ENCODE data around the gene GRIK4. TPM values are rescaled to one million over a fixed set of nuclear protein-coding genes. Genes with fewer than 3 reads are reported as not detected.
"Not testable (repeated sequence)": the region's sequence is repeated elsewhere in the genome, so short reads cannot be mapped to it uniquely, and the experiment has no call there.

GRIK4 gene
- total RNA-seq, 1 experiment from 2014 or later = not detected

DNA sequence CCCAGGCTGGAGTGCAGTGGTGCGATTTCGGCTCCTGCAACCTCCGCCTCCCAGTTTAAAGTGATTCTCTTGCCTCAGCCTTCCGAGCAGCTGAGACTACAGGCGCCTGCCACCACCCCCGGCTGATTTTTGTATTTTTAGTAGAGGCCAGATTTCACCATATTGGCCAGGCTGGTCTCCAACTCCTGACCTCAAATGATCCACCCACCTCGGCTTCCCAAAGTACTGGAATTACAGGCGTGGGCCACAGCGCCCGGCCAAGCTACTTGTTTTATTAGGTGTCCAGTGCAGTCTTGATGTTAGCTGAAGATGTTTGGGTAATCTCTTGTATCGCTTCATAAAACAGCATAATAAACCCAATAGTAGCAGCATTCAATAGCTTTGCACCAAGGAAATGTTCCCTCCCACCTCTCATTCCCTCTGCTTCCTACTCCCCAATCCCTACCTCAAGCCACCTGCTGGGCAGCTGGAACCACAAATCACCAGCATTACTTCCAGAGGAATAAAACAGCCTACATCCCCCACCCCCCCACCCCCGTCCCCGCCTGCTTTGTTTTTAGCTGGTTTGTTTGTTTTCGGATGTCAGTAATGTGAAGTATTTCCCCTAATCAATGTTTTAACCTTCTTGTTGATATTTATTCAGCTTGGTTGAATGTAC is 11.0 kb upstream of the GRIK4 start:
- Mint-ChIP-seq H3K27ac (ENCODE audit: low read depth, unreplicated experiment) (no peak overlapping the region), H3K4me3 (ENCODE audit: unreplicated experiment) (no peak overlapping the region), H3K9me3 (ENCODE audit: unreplicated experiment) (no peaks in the 10 kb centered on the region), H3K4me1 (ENCODE audit: insufficient read depth, unreplicated experiment) (no peaks in the 10 kb centered on the region), H3K36me3 (ENCODE audit: insufficient read depth, unreplicated experiment) (peaks cover 7% of the 10 kb centered on the region), H3K27me3 (ENCODE audit: insufficient read depth, unreplicated experiment) (peaks cover 18% of the 10 kb centered on the region)
- ChIA-PET CTCF (interaction anchor here (0.7 to 2.1 kb wide), 3 partner anchors 30 to 301 kb away, joined by 4 to 5 read pairs (median 4); no protein-coding TSS in a partner anchor), POLR2A (no interaction called here)
- DNase-seq (ENCODE audit: unreplicated experiment) = no peak
- intact Hi-C loops (cut with micrococcal nuclease) = loop anchor here (5.0 kb wide), 1 partner anchor 163 kb away; the partner anchor contains the start of gene ARHGEF12
- TF ChIP-seq, protein P1, sequence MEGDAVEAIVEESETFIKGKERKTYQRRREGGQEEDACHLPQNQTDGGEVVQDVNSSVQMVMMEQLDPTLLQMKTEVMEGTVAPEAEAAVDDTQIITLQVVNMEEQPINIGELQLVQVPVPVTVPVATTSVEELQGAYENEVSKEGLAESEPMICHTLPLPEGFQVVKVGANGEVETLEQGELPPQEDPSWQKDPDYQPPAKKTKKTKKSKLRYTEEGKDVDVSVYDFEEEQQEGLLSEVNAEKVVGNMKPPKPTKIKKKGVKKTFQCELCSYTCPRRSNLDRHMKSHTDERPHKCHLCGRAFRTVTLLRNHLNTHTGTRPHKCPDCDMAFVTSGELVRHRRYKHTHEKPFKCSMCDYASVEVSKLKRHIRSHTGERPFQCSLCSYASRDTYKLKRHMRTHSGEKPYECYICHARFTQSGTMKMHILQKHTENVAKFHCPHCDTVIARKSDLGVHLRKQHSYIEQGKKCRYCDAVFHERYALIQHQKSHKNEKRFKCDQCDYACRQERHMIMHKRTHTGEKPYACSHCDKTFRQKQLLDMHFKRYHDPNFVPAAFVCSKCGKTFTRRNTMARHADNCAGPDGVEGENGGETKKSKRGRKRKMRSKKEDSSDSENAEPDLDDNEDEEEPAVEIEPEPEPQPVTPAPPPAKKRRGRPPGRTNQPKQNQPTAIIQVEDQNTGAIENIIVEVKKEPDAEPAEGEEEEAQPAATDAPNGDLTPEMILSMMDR (IDR thresholded peaks at IDR 0.05; ENCODE audit: unreplicated experiment) = no peak
- BruUV-seq (replicated peaks) = no TSS peak

GRCh38 chr11:120501440-120501839 is 10.1 kb upstream of the GRIK4 start:
- Mint-ChIP-seq H3K4me1 (ENCODE audit: insufficient read depth, unreplicated experiment) (no peaks in the 10 kb centered on the region), H3K27me3 (ENCODE audit: insufficient read depth, unreplicated experiment) (peaks cover 27% of the 10 kb centered on the region), H3K9me3 (ENCODE audit: unreplicated experiment) (no peaks in the 10 kb centered on the region), H3K36me3 (ENCODE audit: insufficient read depth, unreplicated experiment) (peaks cover 7% of the 10 kb centered on the region), H3K27ac (ENCODE audit: low read depth, unreplicated experiment) (no peak overlapping the region), H3K4me3 (ENCODE audit: unreplicated experiment) (no peak overlapping the region)
- ChIA-PET POLR2A (interaction anchor here (0.5 to 0.9 kb wide), 2 partner anchors 14 to 172 kb away, joined by 3 read pairs; no protein-coding TSS in a partner anchor), CTCF (interaction anchor here (1.0 to 2.5 kb wide), 3 partner anchors 10 to 300 kb away, joined by 4 to 13 read pairs (median 9); partner anchors contain the start of gene GRIK4)
- TF ChIP-seq, protein P1 (IDR thresholded peaks at IDR 0.05; ENCODE audit: unreplicated experiment) = no peak
- BruUV-seq (replicated peaks) = no TSS peak
- DNase-seq (ENCODE audit: unreplicated experiment) = no peak
- intact Hi-C loops (cut with micrococcal nuclease) = loop anchor here (5.0 kb wide), 1 partner anchor 164 kb away; the partner anchor contains the start of gene ARHGEF12

GRCh38 chr11:120501976-120502755 is 9.4 kb upstream of the GRIK4 start:
- CTCF ChIA-PET = interaction anchor here (0.6 to 2.5 kb wide), 8 partner anchors 9 to 485 kb away, joined by 3 to 13 read pairs (median 4); partner anchors contain the start of gene GRIK4
- Mint-ChIP-seq H3K27ac (ENCODE audit: low read depth, unreplicated experiment) (no peak overlapping the region), H3K9me3 (ENCODE audit: unreplicated experiment) (no peaks in the 10 kb centered on the region), H3K4me1 (ENCODE audit: insufficient read depth, unreplicated experiment) (no peaks in the 10 kb centered on the region), H3K27me3 (ENCODE audit: insufficient read depth, unreplicated experiment) (peaks cover 34% of the 10 kb centered on the region), H3K4me3 (ENCODE audit: unreplicated experiment) (no peak overlapping the region), H3K36me3 (ENCODE audit: insufficient read depth, unreplicated experiment) (peaks cover 7% of the 10 kb centered on the region)
- TF ChIP-seq, protein P1 (IDR thresholded peaks at IDR 0.05; ENCODE audit: unreplicated experiment) = no peak
- BruUV-seq (replicated peaks) = no TSS peak
- intact Hi-C loops (cut with micrococcal nuclease) = loop anchor here (5.0 kb wide), 1 partner anchor 165 kb away; the partner anchor contains the start of gene ARHGEF12
- POLR2A ChIA-PET = interaction anchor here (0.5 to 1.5 kb wide), 4 partner anchors 15 to 183 kb away, joined by 3 read pairs; no protein-coding TSS in a partner anchor
- DNase-seq (ENCODE audit: unreplicated experiment) = no peak

GRCh38 chr11:120503529-120503928 is 8.0 kb upstream of the GRIK4 start:
- CTCF ChIA-PET = interaction anchor here (0.6 to 2.5 kb wide), 5 partner anchors 169 to 564 kb away, joined by 3 to 9 read pairs (median 3); no protein-coding TSS in a partner anchor
- H3K4me3 Mint-ChIP-seq (ENCODE audit: unreplicated experiment) = not testable (repeated sequence)
- H3K27me3 Mint-ChIP-seq (ENCODE audit: insufficient read depth, unreplicated experiment) = peaks cover 47% of the 10 kb centered on the region

More at GRCh38 chr11:120503529-120503928, 8.0 kb upstream of the GRIK4 start:
- not testable (repeated sequence) for H3K9me3 Mint-ChIP-seq (ENCODE audit: unreplicated experiment); H3K4me1 Mint-ChIP-seq (ENCODE audit: insufficient read depth, unreplicated experiment); BruUV-seq (replicated peaks); H3K27ac Mint-ChIP-seq (ENCODE audit: low read depth, unreplicated experiment); DNase-seq (ENCODE audit: unreplicated experiment); H3K36me3 Mint-ChIP-seq (ENCODE audit: insufficient read depth, unreplicated experiment)
- intact Hi-C loops (cut with micrococcal nuclease) = loop anchor here (5.0 kb wide), 1 partner anchor 166 kb away; the partner anchor contains the start of gene ARHGEF12
- POLR2A ChIA-PET = interaction anchor here (1.5 kb wide), 1 partner anchor 181 kb away, joined by 3 read pairs; no protein-coding TSS in a partner anchor

All from MCF 10A (cell line).